Measurements from ENCODE around the gene SLC9A3.
"Not testable (repeated sequence)": the region's sequence is repeated elsewhere in the genome, so short reads cannot be mapped to it uniquely, and the experiment has no call there.

SLC9A3 gene

GRCh38 chr5:491119-491855 is 33.0 kb downstream of the SLC9A3 start:
- H3K27ac ChIP-seq = no peak overlapping the region
- DNase-seq (ENCODE audit: low spot score) = no peak
- ChIA-PET POLR2A (ENCODE audit: low non-redundant PET) (no interaction called here), CTCF (no interaction called here)
- TF ChIP-seq CTCF (conservative IDR thresholded peaks at IDR 0.05; ENCODE audit: low read depth) = no peak

- DNase-seq (ENCODE audit: low spot score) = no peak
- no peak for TF ChIP-seq CTCF (conservative IDR thresholded peaks at IDR 0.05; ENCODE audit: low read depth)
- ChIA-PET CTCF (interaction anchor here (0.5 kb wide), 1 partner anchor 65 kb away, joined by 3 read pairs; no protein-coding TSS in a partner anchor), POLR2A (ENCODE audit: low non-redundant PET) (no interaction called here)
- no peak overlapping the region for H3K27ac ChIP-seq
Observed at GRCh38 chr5:490116-491106, 33.8 kb downstream of the SLC9A3 start.

DNA sequence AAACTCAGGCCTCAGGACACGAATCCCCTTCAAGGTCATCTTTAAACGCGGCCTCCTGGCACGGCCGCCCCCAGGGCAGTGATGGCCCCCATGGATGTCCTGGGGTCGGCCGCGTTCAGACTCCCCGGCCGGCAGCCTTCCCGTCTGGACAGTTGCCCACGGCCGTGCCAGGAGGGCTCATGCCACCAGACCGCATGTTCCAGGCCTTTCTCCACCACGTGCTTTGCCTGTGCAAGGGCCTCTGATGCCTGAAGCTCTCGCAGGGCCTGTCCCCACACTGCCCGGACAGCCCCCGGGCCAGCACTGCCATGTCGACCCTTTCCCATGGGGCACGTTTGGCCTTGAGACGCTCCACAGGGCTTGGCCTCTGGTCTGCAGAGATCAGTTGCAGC is 34.6 kb downstream of the SLC9A3 start:
- DNase-seq (ENCODE audit: low spot score) = no peak
- CTCF ChIA-PET = no interaction called here
- H3K27ac ChIP-seq = no peak overlapping the region
- POLR2A ChIA-PET (ENCODE audit: low non-redundant PET) = no interaction called here
- TF ChIP-seq CTCF (conservative IDR thresholded peaks at IDR 0.05; ENCODE audit: low read depth) = no peak

DNA sequence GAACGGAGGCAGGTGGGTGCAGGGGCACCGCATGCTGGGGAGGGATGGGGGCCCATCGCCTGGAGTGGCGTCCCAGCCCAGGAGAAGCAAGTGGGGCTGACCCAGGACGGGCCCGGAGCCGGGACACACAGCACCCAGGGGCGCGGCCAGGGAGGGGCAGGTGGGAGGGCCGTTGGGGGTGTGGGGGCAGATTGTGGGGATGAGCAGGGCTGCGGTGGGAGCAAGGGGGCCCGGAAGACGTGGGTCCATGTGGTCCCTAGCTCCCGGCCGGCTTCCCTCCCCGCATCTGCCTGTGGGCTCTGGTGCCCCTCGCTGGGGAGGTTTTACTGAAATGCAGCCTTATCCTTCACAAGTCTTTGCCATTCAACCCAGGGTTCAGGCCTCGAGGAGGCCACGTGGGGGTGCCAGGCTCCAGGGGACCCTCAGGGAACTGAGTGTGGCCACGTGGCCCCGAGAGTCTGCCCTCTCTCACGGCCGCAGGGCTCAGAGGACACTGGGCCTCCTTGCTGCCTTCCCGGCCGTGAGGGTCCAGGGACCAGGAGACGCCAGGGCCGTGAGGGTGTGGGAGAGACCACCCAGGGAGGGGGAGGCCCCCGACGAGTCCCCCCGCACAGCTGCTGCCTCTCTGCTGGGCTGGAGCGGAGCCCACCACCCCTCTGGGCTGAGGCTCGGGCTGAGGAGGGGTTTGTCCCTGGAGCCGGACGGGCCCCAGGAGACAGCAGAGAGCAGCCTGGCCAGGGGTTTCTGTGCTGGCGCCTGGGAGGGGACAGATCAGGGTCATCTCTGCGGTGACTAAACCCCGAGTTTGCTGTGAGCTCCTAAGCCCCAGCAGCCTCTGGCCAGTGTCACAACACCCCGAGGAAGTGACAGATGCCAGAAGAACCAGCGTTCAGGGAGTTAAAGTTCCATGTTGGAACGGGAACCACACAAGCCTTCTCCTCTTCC is 35.2 kb downstream of the SLC9A3 start:
- no peak for DNase-seq (ENCODE audit: low spot score)
- CTCF ChIA-PET = interaction anchor here (0.5 kb wide), 1 partner anchor 12 kb away, joined by 3 read pairs; no protein-coding TSS in a partner anchor

DNA sequence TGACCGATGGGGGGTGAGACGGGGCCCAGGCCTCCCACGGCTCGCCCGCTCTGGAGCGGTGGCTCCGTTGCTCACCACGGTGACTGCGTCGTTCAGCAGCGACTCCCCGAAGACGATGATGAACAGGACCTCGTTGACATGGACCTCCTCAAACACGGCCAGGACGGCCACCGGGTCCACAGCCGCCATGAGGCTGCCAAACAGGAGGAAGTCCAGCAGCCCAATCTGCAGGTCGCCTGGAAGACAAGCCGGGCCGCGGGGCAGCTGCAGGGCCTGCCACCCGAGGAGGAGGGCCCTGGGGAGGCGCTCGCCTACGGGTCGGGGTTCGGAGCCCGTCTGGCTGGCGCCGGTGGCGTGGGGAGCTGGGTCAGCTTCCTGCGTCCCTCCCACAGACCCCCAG is 36.0 kb downstream of the SLC9A3 start:
- no peak overlapping the region for H3K27ac ChIP-seq

More for the DNA sequence above, 35.2 kb downstream of the SLC9A3 start:
- POLR2A ChIA-PET (ENCODE audit: low non-redundant PET) = no interaction called here
- TF ChIP-seq CTCF (conservative IDR thresholded peaks at IDR 0.05; ENCODE audit: low read depth) = no peak
- no peak overlapping the region for H3K27ac ChIP-seq

DNA sequence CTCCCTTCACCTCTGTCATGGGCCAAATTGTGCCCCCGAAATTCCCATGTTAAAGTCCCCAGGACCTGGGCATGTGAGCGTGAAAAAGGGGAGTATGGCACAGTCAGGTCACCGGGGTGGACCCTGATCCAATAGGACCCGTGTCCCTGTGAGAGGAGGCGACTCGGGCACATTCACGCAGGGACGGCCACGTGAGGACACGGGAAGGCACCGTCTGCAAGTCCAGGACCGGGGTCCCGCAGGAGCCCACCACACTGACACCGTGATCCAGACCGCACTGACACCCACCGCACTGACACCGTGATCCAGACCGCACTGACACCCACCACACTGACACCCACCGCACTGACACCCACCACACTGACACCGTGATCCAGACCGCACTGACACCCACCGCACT is 37.7 kb downstream of the SLC9A3 start:
- H3K27ac ChIP-seq; DNase-seq (ENCODE audit: low spot score); CTCF ChIA-PET; POLR2A ChIA-PET (ENCODE audit: low non-redundant PET): not testable (repeated sequence)

More for the DNA sequence above, 36.0 kb downstream of the SLC9A3 start:
- DNase-seq (ENCODE audit: low spot score) = no peak
- CTCF ChIA-PET = interaction anchor here (0.5 kb wide), 1 partner anchor 13 kb away, joined by 3 read pairs; no protein-coding TSS in a partner anchor
- TF ChIP-seq CTCF (conservative IDR thresholded peaks at IDR 0.05; ENCODE audit: low read depth) = no peak
- POLR2A ChIA-PET (ENCODE audit: low non-redundant PET) = no interaction called here

Measured in RWPE1 (cell line).